Neural progenitor cell (in vitro differentiated cells): Measurements from ENCODE around the gene HTT-AS.

Experiments used
- EZH2 ChIP-seq: fragments of 200-600 bp; sonication (generic); IDR thresholded peaks from 2 replicates; pipeline ENCODE4 v1.6.1; 2017; ENCODE audit warnings: antibody characterized with exemption, mild to moderate bottlenecking, moderate library complexity
- EZH2phosphoT487 ChIP-seq: fragments of 200-600 bp; sonication (generic); IDR thresholded peaks from 2 replicates; pipeline ENCODE4 v1.6.1; 2017; ENCODE audit warnings: antibody characterized with exemption
- TF ChIP-seq, protein P1 (sequence below): fragments of 200-600 bp; sonication (generic); IDR thresholded peaks from 2 replicates; pipeline ENCODE4 v1.5.1; 2017; ENCODE audit warnings: antibody characterized with exemption, mild to moderate bottlenecking

DNA sequence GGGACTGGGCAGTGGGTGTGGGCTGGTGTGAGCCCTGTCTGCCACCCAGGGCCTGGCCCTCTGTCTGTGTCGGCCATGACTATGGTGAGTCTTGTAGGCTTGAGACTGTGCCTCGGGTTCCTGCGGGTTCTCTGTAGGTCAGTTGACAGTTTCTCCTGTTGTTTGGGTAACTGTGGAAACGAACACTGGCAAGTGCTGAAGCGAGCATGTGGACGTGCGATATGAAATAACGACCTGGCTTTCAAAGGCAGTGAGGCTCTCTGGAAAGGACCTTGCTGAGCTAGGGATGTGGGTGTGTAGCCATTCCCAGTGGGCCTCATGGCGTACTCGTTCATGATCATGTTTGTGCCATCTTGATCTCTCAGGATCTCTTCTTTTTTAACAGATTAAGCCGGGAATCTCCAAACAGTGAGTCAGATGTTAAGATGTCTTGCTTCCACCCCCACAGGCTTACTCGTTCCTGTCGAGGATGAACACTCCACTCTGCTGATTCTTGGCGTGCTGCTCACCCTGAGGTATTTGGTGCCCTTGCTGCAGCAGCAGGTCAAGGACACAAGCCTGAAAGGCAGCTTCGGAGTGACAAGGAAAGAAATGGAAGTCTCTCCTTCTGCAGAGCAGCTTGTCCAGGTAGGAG lies 41.4 kb upstream of the HTT-AS start:
- TF ChIP-seq, protein P1, sequence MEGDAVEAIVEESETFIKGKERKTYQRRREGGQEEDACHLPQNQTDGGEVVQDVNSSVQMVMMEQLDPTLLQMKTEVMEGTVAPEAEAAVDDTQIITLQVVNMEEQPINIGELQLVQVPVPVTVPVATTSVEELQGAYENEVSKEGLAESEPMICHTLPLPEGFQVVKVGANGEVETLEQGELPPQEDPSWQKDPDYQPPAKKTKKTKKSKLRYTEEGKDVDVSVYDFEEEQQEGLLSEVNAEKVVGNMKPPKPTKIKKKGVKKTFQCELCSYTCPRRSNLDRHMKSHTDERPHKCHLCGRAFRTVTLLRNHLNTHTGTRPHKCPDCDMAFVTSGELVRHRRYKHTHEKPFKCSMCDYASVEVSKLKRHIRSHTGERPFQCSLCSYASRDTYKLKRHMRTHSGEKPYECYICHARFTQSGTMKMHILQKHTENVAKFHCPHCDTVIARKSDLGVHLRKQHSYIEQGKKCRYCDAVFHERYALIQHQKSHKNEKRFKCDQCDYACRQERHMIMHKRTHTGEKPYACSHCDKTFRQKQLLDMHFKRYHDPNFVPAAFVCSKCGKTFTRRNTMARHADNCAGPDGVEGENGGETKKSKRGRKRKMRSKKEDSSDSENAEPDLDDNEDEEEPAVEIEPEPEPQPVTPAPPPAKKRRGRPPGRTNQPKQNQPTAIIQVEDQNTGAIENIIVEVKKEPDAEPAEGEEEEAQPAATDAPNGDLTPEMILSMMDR = no peak
- TF ChIP-seq EZH2 (no peak), EZH2phosphoT487 (no peak)
